Measurements from ENCODE around the gene DGKD. TPM values are rescaled to one million over a fixed set of nuclear protein-coding genes. Genes with fewer than 3 reads are reported as not detected.

DGKD gene
- total RNA-seq, 2 experiments from 2014 or later = 92.1 to 94.2 TPM

GRCh38 chr2:233466991-233467603 is 112.8 kb downstream of the DGKD start:
- DNase-seq (no peak), ATAC-seq (no peak)
- Mint-ChIP-seq H3K4me1 (ENCODE audit: low read depth) (no peaks in the 10 kb centered on the region), H3K4me3 (no peak overlapping the region), H3K27ac (peak overlapping the region; percentile 28), H3K36me3 (ENCODE audit: low read depth) (peaks cover 53% of the 10 kb centered on the region), H3K9me3 (ENCODE audit: insufficient read depth) (no peaks in the 10 kb centered on the region), H3K27me3 (ENCODE audit: low read depth) (no peaks in the 10 kb centered on the region)
- ChIA-PET CTCF (no interaction called here), POLR2A (no interaction called here)

GRCh38 chr2:233468047-233468740 is 113.9 kb downstream of the DGKD start:
- H3K9me3 Mint-ChIP-seq (ENCODE audit: insufficient read depth) = no peaks in the 10 kb centered on the region
- CTCF ChIA-PET = no interaction called here
- no peak for ATAC-seq
- no peak overlapping the region for H3K27ac Mint-ChIP-seq
- H3K4me3 Mint-ChIP-seq = no peak overlapping the region
- no peaks in the 10 kb centered on the region for H3K4me1 Mint-ChIP-seq (ENCODE audit: low read depth)
- no peak for DNase-seq
- POLR2A ChIA-PET = no interaction called here
- peaks cover 55% of the 10 kb centered on the region for H3K36me3 Mint-ChIP-seq (ENCODE audit: low read depth)
- no peaks in the 10 kb centered on the region for H3K27me3 Mint-ChIP-seq (ENCODE audit: low read depth)

DNA sequence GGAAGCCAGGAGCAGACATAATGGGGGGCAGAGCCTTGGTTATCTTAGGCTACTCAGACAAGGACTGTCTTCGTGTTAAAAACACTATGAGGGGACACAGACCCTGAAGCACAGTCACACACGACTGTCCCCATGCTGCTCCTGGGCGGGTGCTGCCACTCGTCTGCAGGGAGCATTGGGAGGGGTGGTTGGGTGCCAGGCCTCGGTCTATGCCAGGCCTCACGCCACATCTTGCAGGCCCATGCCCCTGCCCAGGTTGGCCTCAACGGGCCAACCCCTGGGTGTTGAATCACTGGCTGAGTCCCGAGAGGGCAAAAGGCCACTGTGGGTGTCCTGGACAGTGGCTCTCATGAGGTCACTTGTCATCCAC is 114.4 kb downstream of the DGKD start:
- DNase-seq (no peak), ATAC-seq (no peak)
- ChIA-PET CTCF (no interaction called here), POLR2A (no interaction called here)
- no peaks in the 10 kb centered on the region for H3K9me3 Mint-ChIP-seq (ENCODE audit: insufficient read depth)
- no peak overlapping the region for H3K27ac Mint-ChIP-seq
- no peaks in the 10 kb centered on the region for H3K27me3 Mint-ChIP-seq (ENCODE audit: low read depth)
- no peak overlapping the region for H3K4me3 Mint-ChIP-seq
- peaks cover 52% of the 10 kb centered on the region for H3K36me3 Mint-ChIP-seq (ENCODE audit: low read depth)
- no peaks in the 10 kb centered on the region for H3K4me1 Mint-ChIP-seq (ENCODE audit: low read depth)

GRCh38 chr2:233469261-233470010 is 115.1 kb downstream of the DGKD start:
- no peak overlapping the region for H3K27ac Mint-ChIP-seq
- peaks cover 47% of the 10 kb centered on the region for H3K36me3 Mint-ChIP-seq (ENCODE audit: low read depth)
- no peaks in the 10 kb centered on the region for H3K4me1 Mint-ChIP-seq (ENCODE audit: low read depth)
- CTCF ChIA-PET = no interaction called here
- ATAC-seq = no peak
- H3K27me3 Mint-ChIP-seq (ENCODE audit: low read depth) = no peaks in the 10 kb centered on the region
- H3K4me3 Mint-ChIP-seq = no peak overlapping the region
- no peaks in the 10 kb centered on the region for H3K9me3 Mint-ChIP-seq (ENCODE audit: insufficient read depth)
- DNase-seq = no peak
- POLR2A ChIA-PET = no interaction called here

DNA sequence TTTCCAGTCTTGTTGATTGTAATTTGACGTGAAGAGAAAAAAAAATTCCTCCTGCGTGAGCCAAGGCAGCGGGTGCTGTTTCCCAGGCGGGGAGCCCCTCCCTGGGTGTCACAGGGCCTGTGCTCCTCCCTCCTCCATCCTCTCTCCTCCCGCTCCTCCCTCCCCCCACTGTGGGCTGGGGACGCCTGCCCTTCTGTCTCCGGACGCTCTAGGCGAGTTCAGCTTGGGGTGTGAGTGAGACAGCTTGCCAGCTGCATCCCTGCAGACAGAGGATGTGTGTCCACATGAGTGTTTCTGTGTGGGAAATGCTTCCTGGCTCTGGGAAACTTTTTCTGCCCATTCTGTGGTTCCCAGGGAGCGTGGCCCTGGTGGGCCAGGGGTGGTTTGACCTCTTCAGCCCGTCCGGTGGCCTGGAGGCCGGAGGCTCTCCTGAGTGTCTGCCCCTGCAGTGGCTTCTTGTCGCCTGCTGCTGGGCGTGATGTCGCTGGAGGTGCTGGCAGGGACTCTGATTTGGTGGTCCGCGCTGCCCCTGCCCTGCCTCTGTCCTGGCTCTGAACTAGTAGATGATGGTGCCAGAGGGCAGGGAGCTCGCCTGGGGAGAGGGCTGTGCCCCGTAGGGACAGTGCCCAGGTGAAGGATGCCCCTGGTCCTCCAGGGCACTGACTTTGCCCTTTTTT is 115.9 kb downstream of the DGKD start:
- Mint-ChIP-seq H3K4me1 (ENCODE audit: low read depth) (no peaks in the 10 kb centered on the region), H3K9me3 (ENCODE audit: insufficient read depth) (no peaks in the 10 kb centered on the region), H3K27me3 (ENCODE audit: low read depth) (no peaks in the 10 kb centered on the region), H3K27ac (no peak overlapping the region), H3K36me3 (ENCODE audit: low read depth) (peaks cover 47% of the 10 kb centered on the region), H3K4me3 (no peak overlapping the region)
- CTCF ChIA-PET = no interaction called here
- DNase-seq (no peak), ATAC-seq (no peak)
- POLR2A ChIA-PET = no interaction called here

GRCh38 chr2:233470839-233471238 is 116.5 kb downstream of the DGKD start:
- Mint-ChIP-seq H3K9me3 (ENCODE audit: insufficient read depth) (no peaks in the 10 kb centered on the region), H3K27ac (no peak overlapping the region), H3K4me1 (ENCODE audit: low read depth) (no peaks in the 10 kb centered on the region), H3K36me3 (ENCODE audit: low read depth) (peaks cover 47% of the 10 kb centered on the region), H3K4me3 (no peak overlapping the region), H3K27me3 (ENCODE audit: low read depth) (no peaks in the 10 kb centered on the region)
- no peak for DNase-seq
- CTCF ChIA-PET = no interaction called here
- POLR2A ChIA-PET = no interaction called here
- no peak for ATAC-seq

GRCh38 chr2:233471291-233472035 is 117.2 kb downstream of the DGKD start:
- CTCF ChIA-PET = no interaction called here

DNA sequence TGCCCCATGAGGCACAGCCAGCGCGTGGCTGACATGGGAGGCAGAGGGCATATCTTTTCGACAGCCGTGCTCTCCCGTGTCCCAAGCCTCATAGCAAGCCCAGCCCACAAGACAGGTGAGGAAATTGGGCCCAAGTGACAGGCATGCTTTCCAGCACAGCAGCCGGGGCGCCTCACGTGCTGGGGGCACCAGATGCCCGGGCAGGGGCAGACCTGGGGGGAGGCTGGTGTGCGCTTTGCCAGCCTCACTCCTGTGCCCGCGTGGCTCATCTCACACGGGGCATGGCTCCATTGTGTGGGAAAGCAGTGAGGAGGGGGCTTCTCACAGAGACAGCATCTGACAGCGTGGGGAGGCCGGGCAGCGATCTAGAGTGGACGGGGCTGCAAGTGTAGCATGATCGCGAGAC is 119.1 kb downstream of the DGKD start:
- POLR2A ChIA-PET = no interaction called here
- H3K4me3 Mint-ChIP-seq = no peak overlapping the region

More at GRCh38 chr2:233471291-233472035, 117.2 kb downstream of the DGKD start:
- Mint-ChIP-seq H3K36me3 (ENCODE audit: low read depth) (peaks cover 42% of the 10 kb centered on the region), H3K4me3 (no peak overlapping the region), H3K4me1 (ENCODE audit: low read depth) (no peaks in the 10 kb centered on the region), H3K9me3 (ENCODE audit: insufficient read depth) (no peaks in the 10 kb centered on the region), H3K27me3 (ENCODE audit: low read depth) (no peaks in the 10 kb centered on the region), H3K27ac (no peak overlapping the region)
- DNase-seq (no peak), ATAC-seq (no peak)
- POLR2A ChIA-PET = no interaction called here

DNA sequence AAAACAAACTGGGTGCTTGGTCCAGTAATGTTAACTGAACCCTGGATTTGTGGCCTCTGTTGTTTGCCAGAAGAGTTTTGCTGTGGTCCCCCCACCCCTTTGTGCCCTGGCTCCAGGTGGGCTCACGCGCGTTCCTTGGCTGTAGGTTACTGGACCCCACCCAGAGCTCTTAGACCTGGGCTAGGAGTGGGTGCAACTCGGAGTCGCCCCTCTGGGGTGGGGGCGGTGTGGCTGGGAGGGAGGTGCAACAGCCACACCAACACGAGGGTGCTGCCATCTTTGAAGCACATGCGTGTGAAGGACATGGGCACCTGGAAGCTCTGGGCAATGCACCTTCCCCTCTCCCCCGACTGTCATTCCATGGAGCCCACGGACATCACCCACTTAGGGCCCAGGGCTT is 119.6 kb downstream of the DGKD start:
- H3K4me3 Mint-ChIP-seq = no peak overlapping the region
- CTCF ChIA-PET = no interaction called here

More for the DNA sequence above, 119.1 kb downstream of the DGKD start:
- CTCF ChIA-PET = no interaction called here
- no peaks in the 10 kb centered on the region for H3K27me3 Mint-ChIP-seq (ENCODE audit: low read depth)
- no peak overlapping the region for H3K27ac Mint-ChIP-seq
- DNase-seq (no peak), ATAC-seq (no peak)
- H3K9me3 Mint-ChIP-seq (ENCODE audit: insufficient read depth) = no peaks in the 10 kb centered on the region
- no peaks in the 10 kb centered on the region for H3K4me1 Mint-ChIP-seq (ENCODE audit: low read depth)
- H3K36me3 Mint-ChIP-seq (ENCODE audit: low read depth) = peaks cover 31% of the 10 kb centered on the region

DNA sequence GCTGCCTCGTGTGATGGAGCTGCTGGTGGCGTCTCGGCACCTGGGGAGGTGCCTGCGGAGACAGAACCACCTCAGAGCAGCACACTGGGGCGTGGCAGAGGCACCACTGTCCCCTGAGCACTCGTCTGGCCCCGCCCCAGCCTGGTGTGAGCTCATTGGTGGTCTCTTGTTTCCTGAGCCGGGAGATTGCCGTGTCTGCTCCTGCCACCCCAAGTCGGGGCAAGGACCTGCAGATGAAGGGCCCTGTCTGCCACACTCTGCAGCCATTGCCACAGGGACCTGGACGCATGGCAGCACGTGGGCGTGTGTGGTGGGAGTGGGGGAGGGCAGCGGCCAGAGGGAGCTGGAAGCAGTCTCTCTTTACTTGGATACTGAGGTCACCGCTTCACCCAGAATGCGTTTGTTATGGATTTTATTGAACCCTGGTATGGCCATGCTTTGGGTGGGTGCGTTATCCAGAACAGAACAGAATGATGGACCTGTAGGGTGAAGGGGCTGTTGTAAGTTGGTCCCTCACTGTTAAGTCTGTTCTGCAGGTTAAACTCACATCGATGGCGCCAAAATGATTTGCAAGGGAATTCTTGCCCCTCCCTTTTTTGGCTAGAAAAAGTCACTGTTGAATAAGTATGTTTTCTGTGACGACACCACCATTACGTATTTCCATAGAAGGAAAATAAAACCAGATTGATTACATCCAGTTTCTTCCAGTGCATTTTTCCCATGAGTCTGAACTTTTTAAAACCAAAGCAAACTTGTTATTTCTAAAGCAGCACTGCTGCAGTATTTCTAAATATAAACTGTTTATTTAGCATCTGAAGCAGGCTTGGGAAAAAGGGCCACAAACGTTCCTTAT is 120.2 kb downstream of the DGKD start:
- Mint-ChIP-seq H3K4me1 (ENCODE audit: low read depth) (no peaks in the 10 kb centered on the region), H3K27ac (no peak overlapping the region)
- POLR2A ChIA-PET = interaction anchor here (0.6 to 1.0 kb wide), 2 partner anchors 10 to 44 kb away, joined by 3 read pairs; no protein-coding TSS in a partner anchor

More for the DNA sequence above, 119.6 kb downstream of the DGKD start:
- H3K9me3 Mint-ChIP-seq (ENCODE audit: insufficient read depth) = no peaks in the 10 kb centered on the region
- no peaks in the 10 kb centered on the region for H3K4me1 Mint-ChIP-seq (ENCODE audit: low read depth)
- H3K36me3 Mint-ChIP-seq (ENCODE audit: low read depth) = peaks cover 28% of the 10 kb centered on the region
- ATAC-seq (no peak), DNase-seq (no peak)
- no peak overlapping the region for H3K27ac Mint-ChIP-seq
- no peaks in the 10 kb centered on the region for H3K27me3 Mint-ChIP-seq (ENCODE audit: low read depth)
- POLR2A ChIA-PET = interaction anchor here (1.0 kb wide), 1 partner anchor 9 kb away, joined by 3 read pairs; no protein-coding TSS in a partner anchor

DNA sequence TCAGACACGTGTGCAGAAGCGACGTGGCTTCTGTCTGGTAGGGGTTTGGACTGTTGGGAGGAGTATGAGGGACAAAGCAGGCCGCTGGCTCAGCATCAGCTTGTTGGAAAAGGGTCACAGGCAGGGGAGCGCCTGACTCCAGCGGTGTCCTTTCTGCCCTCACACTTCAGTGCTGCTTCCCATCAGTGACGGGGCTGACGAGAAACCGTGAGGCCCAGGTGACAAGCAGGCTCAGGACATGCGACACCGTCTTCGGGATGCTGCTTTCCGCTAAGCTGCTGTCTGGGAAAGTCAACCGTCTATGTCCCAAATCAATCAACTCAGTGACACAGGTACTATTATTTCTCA is 121.7 kb downstream of the DGKD start:
- ATAC-seq (no peak), DNase-seq (no peak)
- ChIA-PET CTCF (no interaction called here), POLR2A (no interaction called here)
- no peaks in the 10 kb centered on the region for H3K9me3 Mint-ChIP-seq (ENCODE audit: insufficient read depth)
- H3K4me1 Mint-ChIP-seq (ENCODE audit: low read depth) = no peaks in the 10 kb centered on the region
- H3K27me3 Mint-ChIP-seq (ENCODE audit: low read depth) = no peaks in the 10 kb centered on the region
- no peak overlapping the region for H3K4me3 Mint-ChIP-seq
- H3K27ac Mint-ChIP-seq = no peak overlapping the region
- peaks cover 12% of the 10 kb centered on the region for H3K36me3 Mint-ChIP-seq (ENCODE audit: low read depth)

More for the DNA sequence above, 120.2 kb downstream of the DGKD start:
- Mint-ChIP-seq H3K9me3 (ENCODE audit: insufficient read depth) (no peaks in the 10 kb centered on the region), H3K4me3 (no peak overlapping the region), H3K36me3 (ENCODE audit: low read depth) (peaks cover 23% of the 10 kb centered on the region), H3K27me3 (ENCODE audit: low read depth) (no peaks in the 10 kb centered on the region)
- ATAC-seq (no peak), DNase-seq (no peak)
- CTCF ChIA-PET = no interaction called here
